Measurements from ENCODE around the gene HCN4. TPM values are rescaled to one million over a fixed set of nuclear protein-coding genes. Genes with fewer than 3 reads are reported as not detected.

HCN4 gene
- total RNA-seq, 1 experiment from 2014 or later: 0.07 TPM

DNA sequence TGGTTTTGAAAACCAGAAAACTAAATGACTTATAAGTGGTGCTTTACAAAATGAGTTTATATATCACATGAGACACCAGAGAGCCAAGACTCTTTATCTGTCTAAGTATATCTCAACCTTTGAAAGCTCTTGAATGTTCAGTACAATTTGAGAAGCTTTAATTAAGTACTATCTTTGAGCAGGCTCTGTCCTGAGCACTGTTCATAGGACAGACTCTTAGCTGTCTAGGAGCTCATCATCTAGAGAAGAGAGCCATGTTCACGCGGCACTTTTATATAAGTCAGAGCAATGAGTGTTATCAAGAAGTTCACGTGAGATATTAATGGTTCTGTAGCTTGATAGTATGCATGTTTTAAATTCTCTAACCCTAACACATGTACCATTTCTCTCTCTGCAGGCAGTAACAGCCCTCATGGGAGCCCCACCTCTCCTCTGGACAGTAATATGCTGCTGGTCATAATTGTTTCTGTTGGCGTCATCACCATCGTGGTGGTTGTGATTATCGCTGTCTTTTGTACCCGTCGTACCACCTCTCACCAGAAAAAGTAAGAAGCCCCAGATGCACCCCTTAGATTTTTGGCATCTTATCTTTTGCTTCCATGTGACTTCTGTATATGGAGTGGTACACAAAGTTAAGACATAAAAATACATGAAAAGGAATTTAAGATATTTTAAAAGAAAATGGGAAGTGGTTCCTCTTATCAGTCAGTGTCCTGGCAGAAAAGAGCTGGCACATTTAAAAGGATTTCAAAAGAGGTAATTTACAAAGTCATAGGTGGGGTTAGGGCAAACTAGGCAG, 86.0 kb downstream of the HCN4 start:
- Mint-ChIP-seq H3K36me3 (ENCODE audit: insufficient read depth, unreplicated experiment) (no peaks in the 10 kb centered on the region), H3K27me3 (ENCODE audit: unreplicated experiment) (no peaks in the 10 kb centered on the region), H3K4me1 (ENCODE audit: low read depth, unreplicated experiment) (no peaks in the 10 kb centered on the region), H3K27ac (ENCODE audit: unreplicated experiment) (no peak overlapping the region), H3K9me3 (ENCODE audit: low read depth, unreplicated experiment) (no peaks in the 10 kb centered on the region), H3K4me3 (ENCODE audit: low read depth, unreplicated experiment) (no peak overlapping the region)
- TF ChIP-seq, protein P1, sequence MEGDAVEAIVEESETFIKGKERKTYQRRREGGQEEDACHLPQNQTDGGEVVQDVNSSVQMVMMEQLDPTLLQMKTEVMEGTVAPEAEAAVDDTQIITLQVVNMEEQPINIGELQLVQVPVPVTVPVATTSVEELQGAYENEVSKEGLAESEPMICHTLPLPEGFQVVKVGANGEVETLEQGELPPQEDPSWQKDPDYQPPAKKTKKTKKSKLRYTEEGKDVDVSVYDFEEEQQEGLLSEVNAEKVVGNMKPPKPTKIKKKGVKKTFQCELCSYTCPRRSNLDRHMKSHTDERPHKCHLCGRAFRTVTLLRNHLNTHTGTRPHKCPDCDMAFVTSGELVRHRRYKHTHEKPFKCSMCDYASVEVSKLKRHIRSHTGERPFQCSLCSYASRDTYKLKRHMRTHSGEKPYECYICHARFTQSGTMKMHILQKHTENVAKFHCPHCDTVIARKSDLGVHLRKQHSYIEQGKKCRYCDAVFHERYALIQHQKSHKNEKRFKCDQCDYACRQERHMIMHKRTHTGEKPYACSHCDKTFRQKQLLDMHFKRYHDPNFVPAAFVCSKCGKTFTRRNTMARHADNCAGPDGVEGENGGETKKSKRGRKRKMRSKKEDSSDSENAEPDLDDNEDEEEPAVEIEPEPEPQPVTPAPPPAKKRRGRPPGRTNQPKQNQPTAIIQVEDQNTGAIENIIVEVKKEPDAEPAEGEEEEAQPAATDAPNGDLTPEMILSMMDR (IDR thresholded peaks at IDR 0.05; ENCODE audit: unreplicated experiment): no peak
- CTCF ChIA-PET: interaction anchor here (0.6 kb wide), 1 partner anchor 257 kb away, joined by 4 read pairs; no protein-coding TSS in a partner anchor
- DNase-seq: no peak
- intact Hi-C loops (cut with micrococcal nuclease; ENCODE audit: unreplicated experiment): no loop called here
- BruUV-seq (replicated peaks): no TSS peak

DNA sequence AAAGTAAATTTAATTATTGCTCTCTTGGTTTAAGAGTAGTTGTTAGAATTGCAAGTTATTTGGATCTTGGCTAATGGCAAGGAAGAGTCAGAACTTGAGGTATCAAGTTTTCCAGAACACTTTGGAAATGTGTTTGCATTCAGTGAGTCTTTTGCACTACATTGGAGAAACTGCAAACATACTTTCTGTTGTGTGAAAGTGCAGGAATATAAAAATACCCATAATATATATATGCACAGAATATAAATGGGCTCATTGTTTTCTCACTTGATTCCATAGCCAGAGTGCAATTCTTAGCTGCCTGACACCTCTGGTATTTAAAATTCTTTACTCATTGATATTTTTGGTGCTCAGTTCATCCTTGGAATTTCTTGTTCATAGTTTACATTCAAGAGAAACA, 92.9 kb downstream of the HCN4 start:
- H3K36me3 Mint-ChIP-seq (ENCODE audit: insufficient read depth, unreplicated experiment): no peaks in the 10 kb centered on the region
- CTCF ChIA-PET: interaction anchor here (1.1 to 1.6 kb wide), 2 partner anchors 10 to 13 kb away, joined by 3 read pairs; no protein-coding TSS in a partner anchor
- TF ChIP-seq, protein P1 (IDR thresholded peaks at IDR 0.05; ENCODE audit: unreplicated experiment): no peak

DNA sequence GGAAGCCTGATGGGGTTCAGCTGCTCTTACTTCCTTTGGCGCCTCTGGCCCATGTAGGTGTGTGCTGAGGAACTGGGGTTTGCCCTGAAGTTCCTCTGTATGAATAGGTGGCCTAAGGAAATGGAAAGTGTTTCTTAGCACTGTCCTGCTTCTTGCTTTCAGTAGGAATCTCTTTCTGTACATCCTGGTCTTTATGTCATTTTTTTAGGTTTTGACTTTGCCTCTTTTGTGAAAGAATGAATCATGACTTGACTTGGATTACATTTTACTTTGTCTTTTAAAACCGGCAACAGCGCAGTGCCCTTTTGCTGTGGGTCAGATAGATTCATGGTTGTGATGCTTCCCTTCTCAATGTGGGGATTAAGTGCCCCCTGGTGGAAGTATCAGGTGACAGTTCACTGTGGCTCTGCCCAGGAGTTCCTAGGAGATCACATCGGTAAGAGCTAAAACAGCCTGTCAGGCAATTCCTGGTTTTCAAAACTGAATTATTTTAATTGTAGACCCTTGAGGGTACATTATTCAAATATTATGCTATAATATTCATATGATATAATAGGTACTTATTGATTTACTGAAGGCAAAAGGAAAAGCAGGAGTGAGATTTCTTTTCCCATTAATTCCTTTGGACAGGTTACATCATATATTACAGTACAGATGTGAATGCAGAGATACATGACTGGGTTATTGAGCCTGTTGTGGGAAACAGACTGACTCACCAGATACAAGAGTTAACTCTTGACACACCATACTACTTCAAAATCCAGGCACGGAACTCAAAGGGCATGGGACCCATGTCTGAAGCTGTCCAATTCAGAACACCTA, 95.4 kb downstream of the HCN4 start:
- H3K27me3 Mint-ChIP-seq (ENCODE audit: unreplicated experiment): no peaks in the 10 kb centered on the region
- no peak overlapping the region for H3K27ac Mint-ChIP-seq (ENCODE audit: unreplicated experiment)
- H3K9me3 Mint-ChIP-seq (ENCODE audit: low read depth, unreplicated experiment): no peaks in the 10 kb centered on the region
- peak; percentile 62 for DNase-seq
- H3K36me3 Mint-ChIP-seq (ENCODE audit: insufficient read depth, unreplicated experiment): no peaks in the 10 kb centered on the region
- intact Hi-C loops (cut with micrococcal nuclease; ENCODE audit: unreplicated experiment): loop anchor here (5.0 kb wide), 1 partner anchor 551 kb away; no protein-coding TSS in a partner anchor
- TF ChIP-seq, protein P1 (IDR thresholded peaks at IDR 0.05; ENCODE audit: unreplicated experiment): peak; percentile 83
- BruUV-seq (replicated peaks): no TSS peak
- CTCF ChIA-PET: interaction anchor here (1.0 to 1.9 kb wide), 4 partner anchors 8 to 551 kb away, joined by 5 to 9 read pairs (median 6); no protein-coding TSS in a partner anchor
- no peak overlapping the region for H3K4me3 Mint-ChIP-seq (ENCODE audit: low read depth, unreplicated experiment)
- H3K4me1 Mint-ChIP-seq (ENCODE audit: low read depth, unreplicated experiment): no peaks in the 10 kb centered on the region

More for the DNA sequence above, 92.9 kb downstream of the HCN4 start:
- H3K27ac Mint-ChIP-seq (ENCODE audit: unreplicated experiment): no peak overlapping the region
- no peak for DNase-seq
- H3K4me3 Mint-ChIP-seq (ENCODE audit: low read depth, unreplicated experiment): no peak overlapping the region
- no TSS peak for BruUV-seq (replicated peaks)
- H3K9me3 Mint-ChIP-seq (ENCODE audit: low read depth, unreplicated experiment): no peaks in the 10 kb centered on the region
- H3K4me1 Mint-ChIP-seq (ENCODE audit: low read depth, unreplicated experiment): no peaks in the 10 kb centered on the region
- no peaks in the 10 kb centered on the region for H3K27me3 Mint-ChIP-seq (ENCODE audit: unreplicated experiment)
- intact Hi-C loops (cut with micrococcal nuclease; ENCODE audit: unreplicated experiment): no loop called here

DNA sequence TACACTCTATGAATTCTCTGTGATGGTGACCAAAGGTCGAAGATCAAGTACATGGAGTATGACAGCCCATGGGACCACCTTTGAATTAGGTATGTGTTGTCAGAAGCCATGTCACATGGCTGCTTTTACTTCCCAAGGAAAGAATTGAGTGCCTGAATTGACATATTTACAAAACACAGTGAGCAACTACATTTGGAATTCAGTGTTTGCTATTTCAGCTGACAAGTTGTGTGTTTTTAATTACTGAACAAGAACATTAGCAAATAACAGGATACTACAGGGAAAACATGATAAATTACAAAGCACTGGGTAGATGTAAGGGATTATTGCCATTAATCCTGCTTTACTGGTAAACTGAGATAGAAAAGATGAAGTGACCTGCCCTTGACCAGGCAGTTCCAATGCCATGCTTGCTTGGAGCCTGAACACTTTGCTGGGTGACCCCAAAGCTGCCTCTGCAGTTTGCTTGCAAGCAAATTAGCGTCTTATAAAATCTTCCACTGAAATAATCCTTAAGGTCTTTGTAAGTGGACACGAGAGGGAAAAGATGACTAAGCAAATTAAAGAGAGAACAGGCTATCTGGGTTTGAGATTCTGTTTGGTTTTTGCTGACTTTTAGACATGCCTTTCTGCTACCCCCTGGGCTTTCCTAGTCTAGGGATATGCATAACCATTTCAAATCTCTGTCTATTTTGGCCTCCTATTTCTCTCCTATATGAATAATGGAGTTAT, 98.2 kb downstream of the HCN4 start:
- Mint-ChIP-seq H3K27me3 (ENCODE audit: unreplicated experiment) (no peaks in the 10 kb centered on the region), H3K4me1 (ENCODE audit: low read depth, unreplicated experiment) (no peaks in the 10 kb centered on the region), H3K9me3 (ENCODE audit: low read depth, unreplicated experiment) (no peaks in the 10 kb centered on the region), H3K4me3 (ENCODE audit: low read depth, unreplicated experiment) (no peak overlapping the region), H3K36me3 (ENCODE audit: insufficient read depth, unreplicated experiment) (no peaks in the 10 kb centered on the region), H3K27ac (ENCODE audit: unreplicated experiment) (no peak overlapping the region)
- intact Hi-C loops (cut with micrococcal nuclease; ENCODE audit: unreplicated experiment): loop anchor here (5.0 kb wide), 1 partner anchor 548 kb away; no protein-coding TSS in a partner anchor
- no TSS peak for BruUV-seq (replicated peaks)
- TF ChIP-seq, protein P1 (IDR thresholded peaks at IDR 0.05; ENCODE audit: unreplicated experiment): no peak
- DNase-seq: no peak
- CTCF ChIA-PET: interaction anchor here (0.5 kb wide), 1 partner anchor 492 kb away, joined by 4 read pairs; no protein-coding TSS in a partner anchor

All from Calu3 (cell line).